Astrocyte (in vitro differentiated cells and primary cell): Measurements from ENCODE around the gene ELMO3. TPM values are rescaled to one million over a fixed set of nuclear protein-coding genes. Genes with fewer than 3 reads are reported as not detected.

Experiments
- DNase-seq: peaks from one replicate; pipeline ENCODE4 v3.0.0-alpha.2; 2010; ENCODE audit warnings: low read depth
- FAIRE-seq: peaks from 2 replicates; lab custom pipeline; 2011; peaks lifted over from hg19 to GRCh38; lab: Jason Lieb, UNC
- H2AFZ ChIP-seq: 2 replicates; pipeline ENCODE4 v1.6.0; 2012; ENCODE audit warnings: low read depth, low read length, inconsistent platforms
- H3K27ac ChIP-seq: 2 replicates; pipeline ENCODE4 v1.5.1; 2011; ENCODE audit warnings: low read depth, low read length, inconsistent platforms
- H3K27me3 ChIP-seq: 2 replicates; pipeline ENCODE4 v1.6.0; 2011; ENCODE audit warnings: low read length, inconsistent platforms; ENCODE audit not compliant: insufficient read depth
- H3K36me3 ChIP-seq: 2 replicates; pipeline ENCODE4 v1.5.1; 2011; ENCODE audit warnings: low read length, inconsistent platforms; ENCODE audit not compliant: insufficient read depth
- H3K4me1 ChIP-seq: 2 replicates; pipeline ENCODE4 v1.5.1; 2011; ENCODE audit warnings: low read length, inconsistent platforms; ENCODE audit not compliant: insufficient read depth
- H3K4me2 ChIP-seq: 2 replicates; pipeline ENCODE4 v1.6.0; 2012; ENCODE audit warnings: low read length, inconsistent platforms
- H3K4me3 ChIP-seq: 2 replicates; pipeline ENCODE4 v1.5.1; 2011; ENCODE audit warnings: low read depth, mild to moderate bottlenecking, low read length, inconsistent platforms; ENCODE audit not compliant: insufficient read depth
- H3K79me2 ChIP-seq: 2 replicates; pipeline ENCODE4 v1.6.0; 2012; ENCODE audit warnings: mild to moderate bottlenecking, low read length, inconsistent platforms; ENCODE audit not compliant: insufficient read depth
- H3K9ac ChIP-seq: 2 replicates; pipeline ENCODE4 v1.6.0; 2012; ENCODE audit warnings: mild to moderate bottlenecking, low read length, inconsistent platforms
- H3K9me3 ChIP-seq: 2 replicates; pipeline ENCODE4 v1.5.1; 2012; ENCODE audit warnings: low read depth, mild to moderate bottlenecking, low read length, inconsistent platforms; ENCODE audit not compliant: insufficient read depth
- H4K20me1 ChIP-seq: 2 replicates; pipeline ENCODE4 v1.6.0; 2012; ENCODE audit warnings: low read length, inconsistent platforms; ENCODE audit not compliant: insufficient read depth
- H3K27ac Mint-ChIP-seq: one replicate; pipeline ENCODE4 v1.8.0; 2021; ENCODE audit warnings: mild to moderate bottlenecking, mixed read lengths; ENCODE audit not compliant: unreplicated experiment
- H3K27me3 Mint-ChIP-seq: one replicate; pipeline ENCODE4 v1.8.0; 2021; ENCODE audit warnings: low read depth, mixed read lengths; ENCODE audit not compliant: unreplicated experiment
- H3K36me3 Mint-ChIP-seq: one replicate; pipeline ENCODE4 v1.8.0; 2021; ENCODE audit warnings: low read depth, mixed read lengths; ENCODE audit not compliant: unreplicated experiment
- H3K4me1 Mint-ChIP-seq: one replicate; pipeline ENCODE4 v1.8.0; 2021; ENCODE audit warnings: low read depth, mixed read lengths; ENCODE audit not compliant: unreplicated experiment
- H3K4me3 Mint-ChIP-seq: one replicate; pipeline ENCODE4 v1.8.0; 2021; ENCODE audit warnings: mild to moderate bottlenecking, moderate library complexity, mixed read lengths; ENCODE audit not compliant: unreplicated experiment
- H3K9me3 Mint-ChIP-seq: one replicate; pipeline ENCODE4 v1.8.0; 2021; ENCODE audit warnings: mild to moderate bottlenecking, mixed read lengths; ENCODE audit not compliant: unreplicated experiment
- CTCF ChIP-seq: IDR thresholded peaks from 2 replicates; pipeline ENCODE4 v1.5.1; 2011; ENCODE audit warnings: low read depth, mild to moderate bottlenecking, inconsistent platforms, low read length, moderate library complexity; ENCODE audit not compliant: insufficient read depth
- EZH2 ChIP-seq: IDR thresholded peaks from 2 replicates; pipeline ENCODE4 v1.6.1; 2012; ENCODE audit warnings: mild to moderate bottlenecking, low read length, inconsistent platforms; ENCODE audit not compliant: insufficient read depth
- total RNA-seq: library from RNA; stranded (reverse); gene quantifications from 2 replicates; pipeline ENCODE4 v1.2.1, GENCODE V29; 2021

ELMO3 gene
- total RNA-seq, 1 donor from 2014 or later, result 1.4 TPM

GRCh38 chr16:67229906-67230808 is 31.2 kb downstream of the ELMO3 start:
- Mint-ChIP-seq H3K4me1 (peaks cover 3% of the 10 kb centered on the region), H3K9me3 (no peaks in the 10 kb centered on the region), H3K27me3 (no peaks in the 10 kb centered on the region), H3K36me3 (peaks cover 11% of the 10 kb centered on the region), H3K27ac (no peak overlapping the region), H3K4me3 (no peak overlapping the region)
- TF ChIP-seq CTCF, result no peak
- TF ChIP-seq EZH2, result no peak
- Histone ChIP-seq H3K4me1 (peaks cover 20% of the 10 kb centered on the region), H3K36me3 (peaks cover 35% of the 10 kb centered on the region), H3K9ac (no peak overlapping the region), H3K79me2 (peaks cover 50% of the 10 kb centered on the region), H4K20me1 (peaks cover 31% of the 10 kb centered on the region), H3K27me3 (no peaks in the 10 kb centered on the region), H3K27ac (no peak overlapping the region), H2AFZ (no peak overlapping the region), H3K4me2 (no peak overlapping the region), H3K9me3 (no peaks in the 10 kb centered on the region), H3K4me3 (no peak overlapping the region)
- no peak for FAIRE-seq
- DNase-seq, result no peak

- H3K79me2 ChIP-seq, result peaks cover 47% of the 10 kb centered on the region
- DNase-seq, result no peak
- TF ChIP-seq CTCF, result no peak
- TF ChIP-seq EZH2, result no peak
- H3K27me3 ChIP-seq, result no peaks in the 10 kb centered on the region
- no peak overlapping the region for H3K27ac ChIP-seq
- Mint-ChIP-seq H3K27ac (peak overlapping the region; percentile 41), H3K9me3 (no peaks in the 10 kb centered on the region), H3K36me3 (peaks cover 12% of the 10 kb centered on the region), H3K4me1 (peaks cover 4% of the 10 kb centered on the region), H3K4me3 (no peak overlapping the region), H3K27me3 (no peaks in the 10 kb centered on the region)
- no peak overlapping the region for H3K4me2 ChIP-seq
- no peak for FAIRE-seq
- no peak overlapping the region for H3K4me3 ChIP-seq
- no peak overlapping the region for H3K9ac ChIP-seq
- peaks cover 31% of the 10 kb centered on the region for H4K20me1 ChIP-seq
- H3K4me1 ChIP-seq, result peaks cover 17% of the 10 kb centered on the region
- no peaks in the 10 kb centered on the region for H3K9me3 ChIP-seq
- H3K36me3 ChIP-seq, result peaks cover 36% of the 10 kb centered on the region
- no peak overlapping the region for H2AFZ ChIP-seq
Measured at GRCh38 chr16:67230809-67231660, 32.1 kb downstream of the ELMO3 start.
